ENCODE measurements around the gene FEM1B.
A peak's percentile ranks its signal among the peaks of the same experiment; 100 is the strongest.

The FEM1B gene

DNA sequence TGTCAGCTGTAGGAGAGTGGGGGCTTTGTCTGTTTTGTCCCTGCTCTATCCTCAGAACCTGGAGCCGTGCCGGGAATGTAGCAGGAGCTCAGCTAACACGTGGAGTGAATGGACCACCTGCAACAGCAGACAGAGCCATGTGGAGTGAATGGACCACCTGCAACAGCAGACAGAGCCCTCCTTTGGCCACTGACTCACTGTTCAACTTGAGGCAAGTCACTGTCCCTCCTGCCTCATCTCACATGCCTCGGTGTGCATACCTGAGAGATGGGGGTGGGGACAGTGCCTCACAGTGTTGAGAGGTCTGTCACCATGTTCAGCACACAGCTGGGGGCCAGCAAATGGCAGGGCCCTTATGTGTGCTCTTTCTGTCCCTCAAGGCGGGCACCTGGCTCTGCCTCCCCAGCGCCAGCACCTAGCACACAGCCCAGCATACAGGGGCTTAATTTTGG lies 27.9 kb downstream of the FEM1B start:
- Histone ChIP-seq H3K27me3 (no peaks in the 10 kb centered on the region), H3K4me3 (no peak overlapping the region), H3K9me3 (no peaks in the 10 kb centered on the region), H3K36me3 (peaks cover 29 to 32% (median 31%) of the 10 kb centered on the region in 3 donors), H3K27ac (peak overlapping the region; percentile 29 to 43), H3K4me1 (peaks cover 0 to 46% (median 20%) of the 10 kb centered on the region in 4 donors)
- intact Hi-C loops (cut with DNase I; ENCODE audit: low total_unique reads), result loop anchor here (5.0 to 10.0 kb wide), 4 partner anchors 53 to 372 kb away; no protein-coding TSS in a partner anchor
- DNase-seq, result peak in 1 of 2 donors; percentile 19
- no peak for TF ChIP-seq CTCF (IDR thresholded peaks at IDR 0.05)

DNA sequence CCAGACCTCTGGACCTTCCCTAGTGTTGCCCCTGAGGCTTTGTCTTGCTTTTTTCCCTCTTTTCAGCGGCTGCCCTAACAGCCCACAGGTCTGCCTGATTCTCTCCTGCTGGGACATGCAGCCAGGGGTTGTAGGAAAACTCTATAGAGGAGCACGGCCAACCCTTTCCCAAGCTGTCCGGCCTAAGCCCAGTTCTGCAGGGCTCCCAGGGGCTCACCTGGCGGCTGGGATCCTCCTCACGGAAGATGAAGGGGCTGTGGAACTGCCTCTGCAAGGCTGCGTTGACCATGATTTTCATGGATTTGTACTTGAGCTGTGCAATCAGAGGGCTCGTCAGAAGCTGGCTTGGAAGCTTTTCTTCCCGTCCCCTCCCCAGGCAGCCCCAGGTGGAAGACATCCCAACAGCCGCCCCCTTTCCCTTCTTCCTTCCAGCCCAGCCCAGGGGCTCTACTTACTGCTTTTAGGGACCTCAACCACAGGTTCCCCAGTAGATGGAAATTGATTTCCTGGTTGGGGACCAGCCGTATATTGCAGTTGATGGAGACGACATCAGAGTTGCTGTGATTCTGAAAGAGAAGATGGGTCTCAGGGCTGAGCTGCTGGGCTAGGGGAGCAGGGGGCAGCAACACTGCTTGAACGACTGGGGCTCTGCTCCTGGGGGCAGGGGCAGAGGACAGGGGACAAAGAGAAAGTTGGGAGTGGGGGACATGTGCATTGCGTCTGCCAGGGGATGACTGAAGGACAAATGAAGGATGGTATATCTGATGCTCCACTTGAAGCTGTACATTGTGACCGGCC lies 29.8 kb downstream of the FEM1B start:
- Histone ChIP-seq H3K4me3 (no peak overlapping the region), H3K27ac (peak overlapping the region; percentile 60 to 70), H3K9me3 (no peaks in the 10 kb centered on the region), H3K4me1 (peaks cover 0 to 57% (median 27%) of the 10 kb centered on the region in 4 donors), H3K27me3 (no peaks in the 10 kb centered on the region), H3K36me3 (peaks cover 30 to 47% (median 39%) of the 10 kb centered on the region in 3 donors)
- no peak for TF ChIP-seq CTCF (IDR thresholded peaks at IDR 0.05)
- DNase-seq, result peak in 1 of 2 donors; percentile 65
- intact Hi-C loops (cut with DNase I; ENCODE audit: low total_unique reads), result loop anchor here (5.0 to 10.0 kb wide), 4 partner anchors 55 to 370 kb away; no protein-coding TSS in a partner anchor

DNA sequence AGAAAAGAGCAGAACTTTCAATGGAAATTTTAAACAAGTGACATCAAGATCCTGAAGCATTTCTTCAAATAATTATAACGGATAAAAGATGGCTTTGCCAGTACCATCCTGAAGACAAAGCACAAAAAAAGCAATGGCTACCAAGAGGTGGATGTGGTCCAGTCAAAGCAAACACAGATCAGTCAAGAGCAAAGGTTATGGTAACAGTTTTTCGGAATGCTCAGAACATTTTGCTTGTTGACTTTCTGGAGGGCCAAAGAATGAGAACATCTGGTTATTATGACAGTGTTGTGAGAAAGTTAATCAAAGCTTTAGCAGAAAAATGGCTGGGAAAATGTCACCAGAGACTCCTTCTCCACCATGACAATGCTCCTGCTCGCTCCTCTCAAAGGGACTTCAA lies 31.5 kb downstream of the FEM1B start:
- TF ChIP-seq CTCF (IDR thresholded peaks at IDR 0.05), result no peak
- intact Hi-C loops (cut with DNase I; ENCODE audit: low total_unique reads), result loop anchor here (5.0 to 10.0 kb wide), 4 partner anchors 57 to 368 kb away; no protein-coding TSS in a partner anchor
- Histone ChIP-seq H3K4me3 (no peak overlapping the region), H3K27me3 (no peaks in the 10 kb centered on the region), H3K4me1 (peaks cover 0 to 63% (median 27%) of the 10 kb centered on the region in 4 donors), H3K9me3 (no peaks in the 10 kb centered on the region), H3K36me3 (peaks cover 29 to 44% (median 34%) of the 10 kb centered on the region in 3 donors), H3K27ac (peak overlapping the region; percentile 70 to 79)
- no peak for DNase-seq

DNA sequence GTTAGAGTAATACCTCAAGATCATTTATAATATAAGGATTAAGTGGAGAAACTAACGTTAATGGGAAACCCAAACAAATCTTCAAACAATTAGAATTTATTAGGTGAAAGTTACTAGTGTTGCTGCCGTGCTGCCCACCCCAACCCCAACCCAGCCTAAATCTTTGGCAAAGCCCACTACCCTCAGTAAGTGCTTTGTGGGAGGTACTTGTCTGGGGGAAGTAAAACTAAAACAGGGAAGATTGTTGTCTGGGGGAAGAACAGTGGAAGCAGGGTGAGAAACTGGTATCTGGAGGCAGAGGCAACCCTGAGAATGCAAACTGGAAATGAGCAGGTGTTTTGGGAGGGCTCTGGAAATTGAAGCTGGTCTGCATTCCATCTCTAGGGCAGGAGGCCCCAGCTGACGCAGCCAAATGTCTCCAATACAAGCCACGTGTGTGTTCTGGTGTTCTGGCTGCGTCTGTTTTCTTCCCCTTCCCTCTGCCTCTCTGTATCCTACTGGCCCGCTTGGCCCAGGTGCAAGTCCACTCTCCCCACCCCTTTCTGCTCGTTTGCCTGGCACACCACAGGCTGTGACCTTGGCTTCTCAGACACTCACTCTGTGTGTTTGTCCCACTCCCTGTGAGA lies 32.7 kb downstream of the FEM1B start:
- peaks cover 0 to 73% (median 28%) of the 10 kb centered on the region in 4 donors for H3K4me1 ChIP-seq
- H3K36me3 ChIP-seq, result peaks cover 19 to 55% (median 28%) of the 10 kb centered on the region in 3 donors
- H3K27me3 ChIP-seq, result no peaks in the 10 kb centered on the region
- H3K9me3 ChIP-seq, result no peaks in the 10 kb centered on the region
- no peak overlapping the region for H3K4me3 ChIP-seq
- intact Hi-C loops (cut with DNase I; ENCODE audit: low total_unique reads), result no loop called here
- no peak for TF ChIP-seq CTCF (IDR thresholded peaks at IDR 0.05)
- peak overlapping the region; percentile 70 to 79 for H3K27ac ChIP-seq
- DNase-seq, result peak; percentile 41 to 78

- Histone ChIP-seq H3K4me3 (no peak overlapping the region), H3K9me3 (no peaks in the 10 kb centered on the region), H3K27me3 (no peaks in the 10 kb centered on the region), H3K27ac (peak overlapping the region; percentile 70 to 79), H3K4me1 (peaks cover 0 to 79% (median 31%) of the 10 kb centered on the region in 4 donors), H3K36me3 (peaks cover 15 to 55% (median 26%) of the 10 kb centered on the region in 3 donors)
- DNase-seq, result peak; percentile 17 to 66
- no peak for TF ChIP-seq CTCF (IDR thresholded peaks at IDR 0.05)
- intact Hi-C loops (cut with DNase I; ENCODE audit: low total_unique reads), result no loop called here
Observed at GRCh38 chr15:68310804-68311463, 33.4 kb downstream of the FEM1B start.
